ENCODE measurements around the gene SLC12A4. TPM values are rescaled to one million over a fixed set of nuclear protein-coding genes. Genes with fewer than 3 reads are reported as not detected.

Gene SLC12A4
- polyA plus RNA-seq, 2 of the 4 experiments (the other 2 are of a cell fraction), result 18.2 to 33.2 TPM

GRCh38 chr16:67945392-67945933 lies 23.0 kb downstream of the SLC12A4 start:
- ATAC-seq (no peak), DNase-seq (ENCODE audit: low read depth in 1 of 2, low spot score in 1 of 2) (no peak), FAIRE-seq (no peak)
- no peak overlapping the region for H3K4me2 ChIP-seq
- no peak for TF ChIP-seq HOXA7 (CRISPR knock-in tag; IDR thresholded peaks at IDR 0.05)
- no peak for TF ChIP-seq CBX8 (IDR thresholded peaks at IDR 0.05)
- TF ChIP-seq RCOR1 (IDR thresholded peaks at IDR 0.05; ENCODE audit: low read depth, low read length), result no peak
- TF ChIP-seq TP53 (CRISPR knock-in tag; IDR thresholded peaks at IDR 0.05), result no peak
- TF ChIP-seq SREBF2 (IDR thresholded peaks at IDR 0.05), result no peak
- TF ChIP-seq, protein P1, sequence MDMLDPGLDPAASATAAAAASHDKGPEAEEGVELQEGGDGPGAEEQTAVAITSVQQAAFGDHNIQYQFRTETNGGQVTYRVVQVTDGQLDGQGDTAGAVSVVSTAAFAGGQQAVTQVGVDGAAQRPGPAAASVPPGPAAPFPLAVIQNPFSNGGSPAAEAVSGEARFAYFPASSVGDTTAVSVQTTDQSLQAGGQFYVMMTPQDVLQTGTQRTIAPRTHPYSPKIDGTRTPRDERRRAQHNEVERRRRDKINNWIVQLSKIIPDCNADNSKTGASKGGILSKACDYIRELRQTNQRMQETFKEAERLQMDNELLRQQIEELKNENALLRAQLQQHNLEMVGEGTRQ (IDR thresholded peaks at IDR 0.05), result no peak
- TF ChIP-seq PHF8 (IDR thresholded peaks at IDR 0.05; ENCODE audit: borderline replicate concordance, low read depth), result no peak
- TF ChIP-seq ZNF302 (CRISPR knock-in tag; IDR thresholded peaks at IDR 0.05), result no peak
- TF ChIP-seq KDM5A (IDR thresholded peaks at IDR 0.05), result no peak
- TF ChIP-seq MAFK (IDR thresholded peaks at IDR 0.05; ENCODE audit: partially characterized antibody), result no peak
- TF ChIP-seq, protein P2, sequence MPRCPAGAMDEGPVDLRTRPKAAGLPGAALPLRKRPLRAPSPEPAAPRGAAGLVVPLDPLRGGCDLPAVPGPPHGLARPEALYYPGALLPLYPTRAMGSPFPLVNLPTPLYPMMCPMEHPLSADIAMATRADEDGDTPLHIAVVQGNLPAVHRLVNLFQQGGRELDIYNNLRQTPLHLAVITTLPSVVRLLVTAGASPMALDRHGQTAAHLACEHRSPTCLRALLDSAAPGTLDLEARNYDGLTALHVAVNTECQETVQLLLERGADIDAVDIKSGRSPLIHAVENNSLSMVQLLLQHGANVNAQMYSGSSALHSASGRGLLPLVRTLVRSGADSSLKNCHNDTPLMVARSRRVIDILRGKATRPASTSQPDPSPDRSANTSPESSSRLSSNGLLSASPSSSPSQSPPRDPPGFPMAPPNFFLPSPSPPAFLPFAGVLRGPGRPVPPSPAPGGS (IDR thresholded peaks at IDR 0.05), result no peak
- no peak for TF ChIP-seq POLR2AphosphoS2 (conservative IDR thresholded peaks at IDR 0.05; ENCODE audit: low read length)
- ChIA-PET POLR2A (interaction anchor here (1.4 kb wide), 1 partner anchor 10 kb away, joined by 5 read pairs; no protein-coding TSS in a partner anchor), CTCF (interaction anchor here (6.3 kb wide), 1 partner anchor 10 kb away, joined by 29 read pairs; the partner anchor contains the start of gene PSMB10)
- 93% methylated on average over 24 of the region's 24 CpGs for WGBS (ENCODE audit: missing lambda C conversion rate)
- H3K4me3 ChIP-seq, result no peak overlapping the region
- H3K27ac ChIP-seq, result no peak overlapping the region
- H3K4me1 ChIP-seq, result no peaks in the 10 kb centered on the region
- no peaks in the 10 kb centered on the region for H3K9me3 ChIP-seq

GRCh38 chr16:67944690-67945391 lies 23.6 kb downstream of the SLC12A4 start:
- DNase-seq (ENCODE audit: low read depth in 1 of 2, low spot score in 1 of 2) (no peak), FAIRE-seq (no peak), ATAC-seq (no peak)
- WGBS (ENCODE audit: missing lambda C conversion rate), result 98% methylated on average over 15 of the region's 24 CpGs
- Histone ChIP-seq H3K4me3 (no peak overlapping the region), H3K27ac (no peak overlapping the region), H3K4me1 (no peaks in the 10 kb centered on the region), H3K4me2 (no peak overlapping the region), H3K9me3 (no peaks in the 10 kb centered on the region)
- POLR2A ChIA-PET, result interaction anchor here (1.4 kb wide), 1 partner anchor 9 kb away, joined by 5 read pairs; no protein-coding TSS in a partner anchor
- CTCF ChIA-PET, result interaction anchor here (0.5 to 6.3 kb wide), 5 partner anchors 9 to 120 kb away, joined by 3 to 29 read pairs (median 4); partner anchors contain the start of gene PSMB10
- TF ChIP-seq RFX5 (IDR thresholded peaks at IDR 0.05) (no peak), NPAS2 (CRISPR knock-in tag; IDR thresholded peaks at IDR 0.05; ENCODE audit: borderline replicate concordance) (no peak), MAFK (IDR thresholded peaks at IDR 0.05; ENCODE audit: partially characterized antibody) (no peak), KDM5A (IDR thresholded peaks at IDR 0.05) (no peak), ELK1 (IDR thresholded peaks at IDR 0.05; ENCODE audit: low read depth, low read length) (no peak), HDAC2 (IDR thresholded peaks at IDR 0.05) (no peak), JUNB (IDR thresholded peaks at IDR 0.05) (no peak)

Data from A549 (cell line).